Measurements from ENCODE around the gene SFR1.

SFR1 gene

GRCh38 chr10:104120512-104120902 lies 1.5 kb upstream of the SFR1 start:
- no peak for TF ChIP-seq PAX5 (IDR thresholded peaks at IDR 0.05; ENCODE audit: insufficient read depth, low read length, severe bottlenecking)
- TF ChIP-seq SPI1 (IDR thresholded peaks at IDR 0.05; ENCODE audit: low read depth, low read length) = no peak
- no peak for TF ChIP-seq POLR2AphosphoS5 (IDR thresholded peaks at IDR 0.05; ENCODE audit: low read depth, low read length)
- no peak for TF ChIP-seq POU2F2 (IDR thresholded peaks at IDR 0.05; ENCODE audit: low read depth, low read length)
- TF ChIP-seq POLR2A (IDR thresholded peaks at IDR 0.05; ENCODE audit: low read depth, low read length) = no peak
- no peak for TF ChIP-seq TAF1 (IDR thresholded peaks at IDR 0.05; ENCODE audit: low read depth, low read length)
- FAIRE-seq (no peak), DNase-seq (ENCODE audit: insufficient read length, low spot score) (no peak)

- FAIRE-seq (no peak), DNase-seq (ENCODE audit: insufficient read length, low spot score) (no peak)
- TF ChIP-seq POLR2AphosphoS5 (IDR thresholded peaks at IDR 0.05; ENCODE audit: low read depth, low read length) (no peak), POU2F2 (IDR thresholded peaks at IDR 0.05; ENCODE audit: low read depth, low read length) (no peak; the same call in 1 of the 2 replicates), SPI1 (IDR thresholded peaks at IDR 0.05; ENCODE audit: low read depth, low read length) (no peak), TAF1 (IDR thresholded peaks at IDR 0.05; ENCODE audit: low read depth, low read length) (no peak), PAX5 (IDR thresholded peaks at IDR 0.05; ENCODE audit: insufficient read depth, low read length, severe bottlenecking) (no peak), POLR2A (IDR thresholded peaks at IDR 0.05; ENCODE audit: low read depth, low read length) (no peak)
These were observed 977 bp upstream of the SFR1 start for GRCh38 chr10:104120903-104121484.

GRCh38 chr10:104122225-104123107 lies 495 bp downstream of the SFR1 start:
- FAIRE-seq (no peak), DNase-seq (ENCODE audit: insufficient read length, low spot score) (no peak)
- TF ChIP-seq TAF1 (IDR thresholded peaks at IDR 0.05; ENCODE audit: low read depth, low read length) (no peak), POLR2AphosphoS5 (IDR thresholded peaks at IDR 0.05; ENCODE audit: low read depth, low read length) (no peak), POLR2A (IDR thresholded peaks at IDR 0.05; ENCODE audit: low read depth, low read length) (no peak), POU2F2 (IDR thresholded peaks at IDR 0.05; ENCODE audit: low read depth, low read length) (no peak), SPI1 (IDR thresholded peaks at IDR 0.05; ENCODE audit: low read depth, low read length) (no peak), PAX5 (IDR thresholded peaks at IDR 0.05; ENCODE audit: insufficient read depth, low read length, severe bottlenecking) (no peak)

- DNase-seq (ENCODE audit: insufficient read length, low spot score) = no peak
- FAIRE-seq = peak; percentile 58
- no peak for TF ChIP-seq POLR2AphosphoS5 (IDR thresholded peaks at IDR 0.05; ENCODE audit: low read depth, low read length)
- TF ChIP-seq POLR2A (IDR thresholded peaks at IDR 0.05; ENCODE audit: low read depth, low read length) = no peak
- no peak for TF ChIP-seq POU2F2 (IDR thresholded peaks at IDR 0.05; ENCODE audit: low read depth, low read length)
- no peak for TF ChIP-seq SPI1 (IDR thresholded peaks at IDR 0.05; ENCODE audit: low read depth, low read length)
- TF ChIP-seq PAX5 (IDR thresholded peaks at IDR 0.05; ENCODE audit: insufficient read depth, low read length, severe bottlenecking) = no peak
These were observed 1.4 kb downstream of the SFR1 start for GRCh38 chr10:104123397-104123796.

- DNase-seq (ENCODE audit: insufficient read length, low spot score) = no peak
- peak; percentile 76 for FAIRE-seq
- no peak for TF ChIP-seq POLR2A (IDR thresholded peaks at IDR 0.05; ENCODE audit: low read depth, low read length)
- no peak for TF ChIP-seq TAF1 (IDR thresholded peaks at IDR 0.05; ENCODE audit: low read depth, low read length)
- no peak for TF ChIP-seq POU2F2 (IDR thresholded peaks at IDR 0.05; ENCODE audit: low read depth, low read length)
- no peak for TF ChIP-seq POLR2AphosphoS5 (IDR thresholded peaks at IDR 0.05; ENCODE audit: low read depth, low read length)
- no peak for TF ChIP-seq PAX5 (IDR thresholded peaks at IDR 0.05; ENCODE audit: insufficient read depth, low read length, severe bottlenecking)
These were observed 5.4 kb downstream of the SFR1 start for GRCh38 chr10:104127411-104127810.

- no peak for TF ChIP-seq TAF1 (IDR thresholded peaks at IDR 0.05; ENCODE audit: low read depth, low read length)
- no peak for TF ChIP-seq POLR2A (IDR thresholded peaks at IDR 0.05; ENCODE audit: low read depth, low read length)
- no peak for TF ChIP-seq PAX5 (IDR thresholded peaks at IDR 0.05; ENCODE audit: insufficient read depth, low read length, severe bottlenecking)
- no peak for TF ChIP-seq POU2F2 (IDR thresholded peaks at IDR 0.05; ENCODE audit: low read depth, low read length)
- TF ChIP-seq SPI1 (IDR thresholded peaks at IDR 0.05; ENCODE audit: low read depth, low read length) = no peak
- TF ChIP-seq POLR2AphosphoS5 (IDR thresholded peaks at IDR 0.05; ENCODE audit: low read depth, low read length) = no peak
- no peak for DNase-seq (ENCODE audit: insufficient read length, low spot score)
- no peak for FAIRE-seq
These were observed 6.2 kb downstream of the SFR1 start for GRCh38 chr10:104128214-104128613.

- peak; percentile 9 for FAIRE-seq
- no peak for TF ChIP-seq PAX5 (IDR thresholded peaks at IDR 0.05; ENCODE audit: insufficient read depth, low read length, severe bottlenecking)
- no peak for TF ChIP-seq POLR2A (IDR thresholded peaks at IDR 0.05; ENCODE audit: low read depth, low read length)
- no peak for TF ChIP-seq POLR2AphosphoS5 (IDR thresholded peaks at IDR 0.05; ENCODE audit: low read depth, low read length)
- no peak for TF ChIP-seq TAF1 (IDR thresholded peaks at IDR 0.05; ENCODE audit: low read depth, low read length)
- TF ChIP-seq SPI1 (IDR thresholded peaks at IDR 0.05; ENCODE audit: low read depth, low read length) = no peak
- no peak for TF ChIP-seq POU2F2 (IDR thresholded peaks at IDR 0.05; ENCODE audit: low read depth, low read length)
- no peak for DNase-seq (ENCODE audit: insufficient read length, low spot score)
These were observed 8.1 kb downstream of the SFR1 start for GRCh38 chr10:104130041-104130440.

GRCh38 chr10:104138131-104138530 lies 16.2 kb downstream of the SFR1 start:
- DNase-seq (ENCODE audit: insufficient read length, low spot score) = no peak
- no peak for FAIRE-seq

GRCh38 chr10:104139221-104139620 lies 17.2 kb downstream of the SFR1 start:
- no peak for FAIRE-seq
- TF ChIP-seq POU2F2 (IDR thresholded peaks at IDR 0.05; ENCODE audit: low read depth, low read length) (no peak), TAF1 (IDR thresholded peaks at IDR 0.05; ENCODE audit: low read depth, low read length) (no peak), SPI1 (IDR thresholded peaks at IDR 0.05; ENCODE audit: low read depth, low read length) (no peak), POLR2A (IDR thresholded peaks at IDR 0.05; ENCODE audit: low read depth, low read length) (no peak), POLR2AphosphoS5 (IDR thresholded peaks at IDR 0.05; ENCODE audit: low read depth, low read length) (no peak), PAX5 (IDR thresholded peaks at IDR 0.05; ENCODE audit: insufficient read depth, low read length, severe bottlenecking) (no peak)
- DNase-seq (ENCODE audit: insufficient read length, low spot score) = no peak

More at GRCh38 chr10:104138131-104138530, 16.2 kb downstream of the SFR1 start:
- TF ChIP-seq POU2F2 (IDR thresholded peaks at IDR 0.05; ENCODE audit: low read depth, low read length) = no peak
- no peak for TF ChIP-seq POLR2AphosphoS5 (IDR thresholded peaks at IDR 0.05; ENCODE audit: low read depth, low read length)
- no peak for TF ChIP-seq TAF1 (IDR thresholded peaks at IDR 0.05; ENCODE audit: low read depth, low read length)
- no peak for TF ChIP-seq SPI1 (IDR thresholded peaks at IDR 0.05; ENCODE audit: low read depth, low read length)
- TF ChIP-seq POLR2A (IDR thresholded peaks at IDR 0.05; ENCODE audit: low read depth, low read length) = no peak
- TF ChIP-seq PAX5 (IDR thresholded peaks at IDR 0.05; ENCODE audit: insufficient read depth, low read length, severe bottlenecking) = no peak

Data from GM12891 (cell line).